ENCODE results near the gene COG5. TPM values are rescaled to one million over a fixed set of nuclear protein-coding genes. Genes with fewer than 3 reads are reported as not detected.

COG5 gene
- total and polyA plus RNA-seq, 2 experiments from 2014 or later = 15.4 to 36.5 TPM

DNA sequence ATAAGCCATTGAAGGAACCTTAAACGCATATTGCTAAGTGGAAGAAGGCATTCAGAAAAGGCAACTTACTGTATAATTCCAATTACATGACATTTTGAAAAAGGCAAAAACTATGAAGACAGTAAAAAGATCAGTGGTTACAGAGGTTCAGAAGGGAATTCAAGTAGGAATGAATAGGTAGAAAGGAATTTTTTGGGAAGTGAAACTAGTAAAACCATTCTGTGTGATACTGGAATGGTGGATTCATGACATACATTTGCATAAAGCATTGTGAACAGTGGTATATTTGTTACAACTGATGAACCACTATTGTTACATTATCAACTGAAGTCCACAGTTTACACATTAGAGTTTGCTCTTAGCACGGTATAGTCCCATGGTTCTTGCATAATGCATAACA lies 208.1 kb downstream of the COG5 start:
- H3K9me3 Mint-ChIP-seq = peaks cover 19% of the 10 kb centered on the region
- no peak overlapping the region for H3K27ac Mint-ChIP-seq
- Histone ChIP-seq H3K4me1 (ENCODE audit: insufficient read depth) (no peaks in the 10 kb centered on the region), H3K4me2 (no peak overlapping the region), H3K36me3 (ENCODE audit: insufficient read depth) (peaks cover 7% of the 10 kb centered on the region; the same call in 1 of the 2 replicates), H3K79me2 (replicated peaks; ENCODE audit: insufficient read depth) (no peaks in the 10 kb centered on the region), H3K4me3 (no peak overlapping the region), H2AFZ (no peak overlapping the region), H4K20me1 (replicated peaks; ENCODE audit: insufficient read depth) (no peaks in the 10 kb centered on the region), H3K27ac (ENCODE audit: low read depth) (no peak overlapping the region), H3F3A (replicated peaks; ENCODE audit: low read depth) (no peaks in the 10 kb centered on the region), H3K27me3 (ENCODE audit: insufficient read depth) (no peaks in the 10 kb centered on the region), H3K9me2 (ENCODE audit: insufficient read depth) (no peaks in the 10 kb centered on the region)
- H3K27me3 Mint-ChIP-seq (ENCODE audit: insufficient read depth, low read depth, poor library complexity) = no peaks in the 10 kb centered on the region
- H3K4me3 Mint-ChIP-seq = no peak overlapping the region
- no peaks in the 10 kb centered on the region for H3K4me1 Mint-ChIP-seq
- no peak for ATAC-seq
- no peak for DNase-seq (ENCODE audit: low spot score)
- no peak for TF ChIP-seq JUNB (IDR thresholded peaks at IDR 0.05; ENCODE audit: unreplicated experiment)
- TF ChIP-seq, protein P1, sequence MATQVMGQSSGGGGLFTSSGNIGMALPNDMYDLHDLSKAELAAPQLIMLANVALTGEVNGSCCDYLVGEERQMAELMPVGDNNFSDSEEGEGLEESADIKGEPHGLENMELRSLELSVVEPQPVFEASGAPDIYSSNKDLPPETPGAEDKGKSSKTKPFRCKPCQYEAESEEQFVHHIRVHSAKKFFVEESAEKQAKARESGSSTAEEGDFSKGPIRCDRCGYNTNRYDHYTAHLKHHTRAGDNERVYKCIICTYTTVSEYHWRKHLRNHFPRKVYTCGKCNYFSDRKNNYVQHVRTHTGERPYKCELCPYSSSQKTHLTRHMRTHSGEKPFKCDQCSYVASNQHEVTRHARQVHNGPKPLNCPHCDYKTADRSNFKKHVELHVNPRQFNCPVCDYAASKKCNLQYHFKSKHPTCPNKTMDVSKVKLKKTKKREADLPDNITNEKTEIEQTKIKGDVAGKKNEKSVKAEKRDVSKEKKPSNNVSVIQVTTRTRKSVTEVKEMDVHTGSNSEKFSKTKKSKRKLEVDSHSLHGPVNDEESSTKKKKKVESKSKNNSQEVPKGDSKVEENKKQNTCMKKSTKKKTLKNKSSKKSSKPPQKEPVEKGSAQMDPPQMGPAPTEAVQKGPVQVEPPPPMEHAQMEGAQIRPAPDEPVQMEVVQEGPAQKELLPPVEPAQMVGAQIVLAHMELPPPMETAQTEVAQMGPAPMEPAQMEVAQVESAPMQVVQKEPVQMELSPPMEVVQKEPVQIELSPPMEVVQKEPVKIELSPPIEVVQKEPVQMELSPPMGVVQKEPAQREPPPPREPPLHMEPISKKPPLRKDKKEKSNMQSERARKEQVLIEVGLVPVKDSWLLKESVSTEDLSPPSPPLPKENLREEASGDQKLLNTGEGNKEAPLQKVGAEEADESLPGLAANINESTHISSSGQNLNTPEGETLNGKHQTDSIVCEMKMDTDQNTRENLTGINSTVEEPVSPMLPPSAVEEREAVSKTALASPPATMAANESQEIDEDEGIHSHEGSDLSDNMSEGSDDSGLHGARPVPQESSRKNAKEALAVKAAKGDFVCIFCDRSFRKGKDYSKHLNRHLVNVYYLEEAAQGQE (IDR thresholded peaks at IDR 0.05; ENCODE audit: unreplicated experiment) = no peak
- TF ChIP-seq ZNF114 (CRISPR knock-in tag; IDR thresholded peaks at IDR 0.05) = no peak
- no peak for TF ChIP-seq NANOG (IDR thresholded peaks at IDR 0.05; ENCODE audit: borderline replicate concordance)
- no peak for TF ChIP-seq STAT1 (IDR thresholded peaks at IDR 0.05; ENCODE audit: unreplicated experiment)
- TF ChIP-seq ETS1 (IDR thresholded peaks at IDR 0.05) = no peak
- TF ChIP-seq POLR2AphosphoS5 (IDR thresholded peaks at IDR 0.05; ENCODE audit: low read depth) = no peak
- peaks cover 32% of the 10 kb centered on the region for H3K36me3 Mint-ChIP-seq (ENCODE audit: low read depth)

- Mint-ChIP-seq H3K36me3 (ENCODE audit: low read depth) (peaks cover 22% of the 10 kb centered on the region), H3K27me3 (ENCODE audit: insufficient read depth, low read depth, poor library complexity) (no peaks in the 10 kb centered on the region), H3K4me1 (no peaks in the 10 kb centered on the region), H3K27ac (no peak overlapping the region), H3K4me3 (no peak overlapping the region), H3K9me3 (peaks cover 9% of the 10 kb centered on the region)
- no peaks in the 10 kb centered on the region for H3K27me3 ChIP-seq (ENCODE audit: insufficient read depth)
- H3K4me3 ChIP-seq = no peak overlapping the region
- no peaks in the 10 kb centered on the region for H3F3A ChIP-seq (replicated peaks; ENCODE audit: low read depth)
- H3K4me1 ChIP-seq (ENCODE audit: insufficient read depth) = no peaks in the 10 kb centered on the region
- TF ChIP-seq ZNF331 (CRISPR knock-in tag; IDR thresholded peaks at IDR 0.05; ENCODE audit: low read depth) (no peak), CREB1 (CRISPR knock-in tag; IDR thresholded peaks at IDR 0.05; ENCODE audit: low read depth) (no peak), POLR2AphosphoS5 (IDR thresholded peaks at IDR 0.05; ENCODE audit: low read depth) (no peak)
- H3K27ac ChIP-seq (ENCODE audit: low read depth) = no peak overlapping the region
- H4K20me1 ChIP-seq (replicated peaks; ENCODE audit: insufficient read depth) = no peaks in the 10 kb centered on the region
- ATAC-seq (no peak), DNase-seq (ENCODE audit: low spot score) (no peak)
- H3K36me3 ChIP-seq (ENCODE audit: insufficient read depth) = peaks cover 3% of the 10 kb centered on the region; the same call in 1 of the 2 replicates
- no peak overlapping the region for H2AFZ ChIP-seq
- H3K4me2 ChIP-seq = no peak overlapping the region
- H3K79me2 ChIP-seq (replicated peaks; ENCODE audit: insufficient read depth) = no peaks in the 10 kb centered on the region
- no peaks in the 10 kb centered on the region for H3K9me2 ChIP-seq (ENCODE audit: insufficient read depth)
Measured at GRCh38 chr7:107354640-107355039, 209.1 kb downstream of the COG5 start.
